Smooth muscle cell (in vitro differentiated cells): ENCODE results near the gene OXSR1. TPM values are rescaled to one million over a fixed set of nuclear protein-coding genes. Genes with fewer than 3 reads are reported as not detected.
"Not testable (repeated sequence)": the region's sequence is repeated elsewhere in the genome, so short reads cannot be mapped to it uniquely, and the experiment has no call there.

Experiments used
- DNase-seq: peaks from one replicate; lab custom pipeline; 2025; ENCODE audit not compliant: unreplicated experiment; lab: John Stamatoyannopoulos, UW
- H2AFZ ChIP-seq: fragments of 200-600 bp; sonication (generic); 2 replicates; pipeline ENCODE4 v1.6.0; 2016; ENCODE audit warnings: antibody characterized with exemption, low read depth, mild to moderate bottlenecking
- H3F3A ChIP-seq: fragments of 200-600 bp; sonication (generic); 2 replicates; pipeline ENCODE4 v1.6.0; 2017; ENCODE audit warnings: antibody characterized with exemption, low read depth
- H3K27ac ChIP-seq: fragments of 200-600 bp; sonication (generic); 2 replicates; pipeline ENCODE4 v1.5.1; 2016; ENCODE audit warnings: low read depth, mild to moderate bottlenecking
- H3K27me3 ChIP-seq: fragments of 200-600 bp; sonication (generic); 2 replicates; pipeline ENCODE4 v1.6.1; 2016; ENCODE audit warnings: low read depth, mild to moderate bottlenecking
- H3K36me3 ChIP-seq: fragments of 200-600 bp; sonication (generic); 2 replicates; pipeline ENCODE4 v1.5.1; 2016; ENCODE audit warnings: low read depth
- H3K4me1 ChIP-seq: fragments of 200-600 bp; sonication (generic); 2 replicates; pipeline ENCODE4 v1.5.1; 2016; ENCODE audit warnings: low read depth
- H3K4me2 ChIP-seq: fragments of 200-600 bp; sonication (generic); 2 replicates; pipeline ENCODE4 v1.6.0; 2016; ENCODE audit warnings: mild to moderate bottlenecking
- H3K4me3 ChIP-seq: fragments of 200-600 bp; sonication (generic); 2 replicates; pipeline ENCODE4 v1.5.1; 2016; ENCODE audit warnings: mild to moderate bottlenecking
- H3K79me2 ChIP-seq: fragments of 200-600 bp; sonication (generic); 2 replicates; pipeline ENCODE4 v1.6.0; 2016; ENCODE audit warnings: low read depth, mild to moderate bottlenecking
- H3K9ac ChIP-seq: fragments of 200-600 bp; sonication (generic); 2 replicates; pipeline ENCODE4 v1.6.0; 2016; ENCODE audit warnings: low read depth
- H3K9me3 ChIP-seq: fragments of 200-600 bp; sonication (generic); replicated peaks from 2 replicates; pipeline ENCODE4 v1.5.1; 2016; ENCODE audit warnings: low read depth
- H4K20me1 ChIP-seq: fragments of 200-600 bp; sonication (generic); 2 replicates; pipeline ENCODE4 v1.6.0; 2016; ENCODE audit warnings: low read depth
- WGBS: methylation state at CpG from one replicate; pipeline ENCODE4 v1.1.7; 2016; ENCODE audit warnings: low lambda C conversion rate; 5-methylcytosine and 5-hydroxymethylcytosine counted together
- polyA plus RNA-seq: library from polyadenylated mRNA; unstranded; fragments of >200 nt; fragmentation: Nextera tagmentation; extraction: Ambion mirVana; gene quantifications from 2 replicates; pipeline ENCODE4 v1.2.1, GENCODE V29; 2016
- total RNA-seq: library from RNA; depleted of rRNA; stranded (reverse); fragments of >200 nt; gene quantifications from 2 replicates; pipeline ENCODE4 v1.2.3, GENCODE V29; 2014
- TF ChIP-seq, protein P1 (sequence below): fragments of 200-600 bp; sonication (generic); IDR thresholded peaks from 2 replicates; pipeline ENCODE4 v1.5.1; 2017; ENCODE audit warnings: borderline replicate concordance, mild to moderate bottlenecking, antibody characterized with exemption; ENCODE audit not compliant: insufficient read depth, poor library complexity, severe bottlenecking

Gene OXSR1
- total and polyA plus RNA-seq, 2 experiments from 2014 or later, result 11.9 to 50.6 TPM

DNA sequence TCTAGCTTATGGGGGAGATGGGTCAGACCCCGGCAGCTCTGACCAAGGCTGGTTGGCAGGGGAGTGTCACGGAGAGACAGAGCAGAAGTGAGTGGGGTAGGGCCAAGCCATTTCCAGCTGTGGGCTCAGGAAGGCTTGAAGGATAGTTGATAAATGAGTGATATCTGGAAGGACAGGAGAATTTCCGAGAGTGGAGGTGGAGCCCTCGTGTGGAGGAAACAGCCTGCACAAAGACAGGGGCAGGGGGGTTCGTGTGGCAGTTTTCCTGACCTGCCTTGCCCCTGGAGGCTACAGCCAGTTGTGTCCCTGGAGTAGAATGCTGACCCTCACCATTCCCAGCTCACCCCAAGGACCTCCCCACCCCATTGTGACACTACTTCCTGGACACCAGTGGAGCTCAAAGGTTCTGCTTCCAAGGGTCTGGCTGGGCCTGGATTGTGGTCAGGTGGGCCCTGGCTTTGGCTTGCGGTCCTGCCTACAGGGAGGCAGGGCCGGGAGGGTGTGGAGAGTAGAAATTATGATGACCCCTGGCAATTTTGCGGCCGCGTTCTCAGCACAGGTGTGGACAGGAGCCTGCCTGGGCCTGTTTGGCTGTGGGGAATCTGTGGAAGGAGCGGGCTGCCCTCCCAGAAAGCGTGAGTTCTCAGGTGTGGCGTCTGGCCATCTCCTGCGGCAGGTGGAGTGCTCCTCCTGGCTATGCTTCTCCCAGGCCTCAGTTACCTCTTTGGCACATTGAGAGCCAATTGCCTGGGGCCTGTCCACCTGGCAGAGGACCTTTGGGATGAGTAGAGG is 116.8 kb downstream of the OXSR1 start, which contains the start of gene SLC22A14:
TSS of gene SLC22A14 (plus strand) at position 400 of the 792 bp plus-strand sequence. CDS start 23,733 bp downstream, outside the sequence.
- Histone ChIP-seq H3K36me3 (no peaks in the 10 kb centered on the region), H3K27ac (no peak within 1 kb of the TSS), H3K4me2 (no peak within 1 kb of the TSS), H3K9me3 (no peaks in the 10 kb centered on the region), H3F3A (no peaks in the 10 kb centered on the region), H4K20me1 (no peaks in the 10 kb centered on the region), H2AFZ (no peak within 1 kb of the TSS), H3K27me3 (no peaks in the 10 kb centered on the region), H3K9ac (no peak within 1 kb of the TSS), H3K4me1 (no peaks in the 10 kb centered on the region), H3K4me3 (no peak within 1 kb of the TSS), H3K79me2 (no peaks in the 10 kb centered on the region)
- no peak for DNase-seq
- WGBS, result 81% methylated on average over 14 of the region's 14 CpGs
- TF ChIP-seq, protein P1, sequence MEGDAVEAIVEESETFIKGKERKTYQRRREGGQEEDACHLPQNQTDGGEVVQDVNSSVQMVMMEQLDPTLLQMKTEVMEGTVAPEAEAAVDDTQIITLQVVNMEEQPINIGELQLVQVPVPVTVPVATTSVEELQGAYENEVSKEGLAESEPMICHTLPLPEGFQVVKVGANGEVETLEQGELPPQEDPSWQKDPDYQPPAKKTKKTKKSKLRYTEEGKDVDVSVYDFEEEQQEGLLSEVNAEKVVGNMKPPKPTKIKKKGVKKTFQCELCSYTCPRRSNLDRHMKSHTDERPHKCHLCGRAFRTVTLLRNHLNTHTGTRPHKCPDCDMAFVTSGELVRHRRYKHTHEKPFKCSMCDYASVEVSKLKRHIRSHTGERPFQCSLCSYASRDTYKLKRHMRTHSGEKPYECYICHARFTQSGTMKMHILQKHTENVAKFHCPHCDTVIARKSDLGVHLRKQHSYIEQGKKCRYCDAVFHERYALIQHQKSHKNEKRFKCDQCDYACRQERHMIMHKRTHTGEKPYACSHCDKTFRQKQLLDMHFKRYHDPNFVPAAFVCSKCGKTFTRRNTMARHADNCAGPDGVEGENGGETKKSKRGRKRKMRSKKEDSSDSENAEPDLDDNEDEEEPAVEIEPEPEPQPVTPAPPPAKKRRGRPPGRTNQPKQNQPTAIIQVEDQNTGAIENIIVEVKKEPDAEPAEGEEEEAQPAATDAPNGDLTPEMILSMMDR, result no peak

DNA sequence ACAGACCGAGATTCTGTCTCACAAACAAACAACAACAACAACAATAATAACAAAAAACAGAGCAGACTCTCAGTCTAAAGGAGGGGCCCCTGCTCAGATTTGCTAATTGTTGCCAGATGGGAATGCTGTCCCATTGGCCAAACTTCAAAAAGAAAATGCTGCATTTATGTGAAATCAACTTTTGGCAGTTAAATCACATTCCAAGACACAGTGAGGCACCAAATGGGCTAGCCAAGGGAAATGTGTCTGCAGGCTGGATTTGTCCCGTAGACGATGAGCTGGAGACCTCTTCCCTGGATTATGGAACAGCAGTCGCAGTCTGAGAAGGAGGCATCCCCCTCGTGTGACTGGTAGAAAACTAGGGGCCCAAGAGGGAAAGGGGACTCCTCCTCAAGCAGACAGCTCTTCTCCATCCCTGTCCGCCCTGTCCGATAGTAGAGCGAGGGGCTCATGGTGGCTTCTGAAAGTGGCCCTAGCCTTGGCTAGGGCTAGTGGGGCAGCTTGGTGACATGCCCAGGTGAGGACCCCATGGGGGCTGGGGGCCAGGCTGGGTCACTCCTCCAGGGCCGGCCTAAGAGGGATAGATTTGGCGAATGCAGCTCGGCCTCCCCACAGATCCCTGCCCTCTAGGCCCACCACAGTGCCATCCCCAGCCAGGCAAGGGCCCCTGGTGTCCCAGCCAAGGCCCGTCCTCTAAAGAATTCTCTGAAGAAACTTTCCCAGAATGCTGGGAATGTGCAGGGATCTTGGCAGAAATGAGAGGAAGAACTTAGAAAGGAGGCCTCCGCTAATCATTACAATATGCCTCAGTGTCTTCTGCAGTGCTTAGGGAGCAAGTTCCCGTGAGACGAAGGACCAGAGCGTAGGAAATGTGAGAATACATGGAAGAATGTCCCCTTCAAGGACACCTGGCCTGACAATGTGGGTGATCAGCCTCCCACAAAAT is 118.7 kb downstream of the OXSR1 start:
- Histone ChIP-seq H3K79me2 (no peaks in the 10 kb centered on the region), H3F3A (no peaks in the 10 kb centered on the region), H2AFZ (no peak overlapping the region), H3K9me3 (no peaks in the 10 kb centered on the region), H3K4me2 (no peak overlapping the region), H3K4me1 (no peaks in the 10 kb centered on the region), H3K36me3 (no peaks in the 10 kb centered on the region), H3K27me3 (no peaks in the 10 kb centered on the region), H3K4me3 (no peak overlapping the region), H4K20me1 (no peaks in the 10 kb centered on the region), H3K27ac (no peak overlapping the region), H3K9ac (no peak overlapping the region)
- TF ChIP-seq, protein P1, result no peak
- DNase-seq, result no peak
- WGBS, result 79% methylated on average over 16 of the region's 16 CpGs

DNA sequence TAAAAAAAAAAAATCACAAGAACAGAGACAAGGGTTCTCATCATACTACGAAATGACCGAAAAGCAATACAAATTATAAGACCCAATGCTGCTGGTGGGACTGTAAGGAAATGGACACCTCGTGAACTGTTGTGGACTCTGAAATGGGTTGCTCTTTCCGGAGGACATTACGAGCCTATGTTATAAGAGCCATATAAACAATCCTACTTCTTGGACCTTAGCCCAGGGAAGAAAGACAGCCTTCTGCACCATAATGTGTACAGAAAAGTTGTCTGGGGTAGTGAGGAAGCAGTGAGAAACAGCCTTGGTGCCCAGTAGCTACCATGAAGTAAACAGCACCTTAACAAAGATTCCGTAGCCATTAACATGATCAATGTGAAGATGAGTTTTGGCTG is 119.4 kb downstream of the OXSR1 start:
- Histone ChIP-seq H3F3A (no peaks in the 10 kb centered on the region), H3K79me2 (no peaks in the 10 kb centered on the region), H2AFZ (no peak overlapping the region), H4K20me1 (no peaks in the 10 kb centered on the region), H3K4me1 (no peaks in the 10 kb centered on the region), H3K4me3 (no peak overlapping the region), H3K36me3 (no peaks in the 10 kb centered on the region), H3K4me2 (no peak overlapping the region), H3K9me3 (no peaks in the 10 kb centered on the region), H3K27ac (no peak overlapping the region), H3K9ac (no peak overlapping the region), H3K27me3 (no peaks in the 10 kb centered on the region)
- WGBS, result 93% methylated on average over 6 of the region's 6 CpGs
- no peak for DNase-seq
- TF ChIP-seq, protein P1, result no peak

DNA sequence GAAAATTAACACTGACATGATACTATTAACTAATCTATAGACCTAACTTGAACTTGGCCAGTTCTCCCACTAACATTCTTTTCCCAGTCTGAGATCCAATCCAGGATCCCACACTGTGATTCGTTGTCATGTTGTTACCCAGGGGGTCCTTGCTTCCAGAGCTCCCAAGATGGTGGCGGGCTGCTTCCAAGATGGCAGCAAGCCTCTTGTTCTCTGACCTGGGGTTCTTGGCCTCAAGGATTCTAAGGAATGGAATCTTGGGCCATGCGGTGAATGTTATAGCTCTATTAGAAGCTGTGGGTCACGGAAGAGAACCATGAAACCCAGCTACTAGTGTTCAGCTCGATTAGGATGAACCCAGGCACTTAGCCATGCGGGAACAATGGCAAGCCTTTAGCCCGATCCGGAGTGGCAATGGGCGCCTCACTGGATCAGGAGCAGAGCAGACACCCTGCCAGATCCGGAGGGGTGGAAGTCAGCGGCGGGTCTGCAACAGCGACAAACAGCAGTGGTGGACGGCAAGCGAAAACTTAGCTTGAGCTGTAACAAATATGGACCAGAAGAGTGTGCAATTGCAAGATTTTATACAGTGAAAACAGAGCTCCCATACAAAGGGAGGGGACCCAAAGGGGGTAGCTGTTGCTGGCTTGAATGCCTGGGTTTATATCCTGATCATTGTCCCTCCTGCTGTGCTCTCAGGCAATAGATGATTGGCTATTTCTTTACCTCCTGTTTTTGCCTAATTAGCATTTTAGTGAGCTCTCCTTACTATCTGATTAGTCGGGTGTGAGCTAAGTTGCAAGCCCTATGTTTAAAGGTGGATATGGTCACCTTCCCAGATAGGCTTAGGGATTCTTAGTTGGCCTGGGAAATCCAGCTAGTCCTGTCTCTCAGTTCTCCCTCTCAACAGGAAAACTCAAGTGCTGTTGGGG is 124.2 kb downstream of the OXSR1 start:
- not testable (repeated sequence) for H3K27me3 ChIP-seq, H3K4me2 ChIP-seq, H3F3A ChIP-seq, H3K9me3 ChIP-seq, H4K20me1 ChIP-seq, H3K36me3 ChIP-seq, H3K9ac ChIP-seq, H2AFZ ChIP-seq, H3K4me1 ChIP-seq, H3K4me3 ChIP-seq, DNase-seq, H3K79me2 ChIP-seq, H3K27ac ChIP-seq
- 95% methylated on average over 16 of the region's 16 CpGs for WGBS

DNA sequence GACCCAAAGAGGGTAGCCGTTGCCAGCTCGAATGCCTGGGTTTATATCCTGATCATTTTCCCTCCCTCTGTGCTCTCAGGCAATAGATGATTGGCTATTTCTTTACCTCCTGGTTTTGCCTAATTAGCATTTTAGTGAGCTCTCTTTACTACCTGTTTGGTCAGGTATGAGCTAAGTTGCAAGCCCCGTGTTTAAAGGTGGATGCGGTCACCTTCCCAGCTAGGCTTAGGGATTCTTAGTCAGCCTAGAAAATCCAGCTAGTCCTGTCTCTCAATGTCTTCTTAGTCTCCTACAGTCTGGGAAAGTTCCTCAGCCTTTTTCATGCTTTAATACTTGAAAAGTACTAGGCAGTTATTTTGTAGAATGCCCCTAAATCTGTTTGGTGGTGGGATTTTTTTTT is 131.7 kb downstream of the OXSR1 start:
- H3K4me2 ChIP-seq, H3K36me3 ChIP-seq, H4K20me1 ChIP-seq, H3K27ac ChIP-seq, H3K4me1 ChIP-seq, H3K79me2 ChIP-seq, H3K9ac ChIP-seq, H3K4me3 ChIP-seq, H3K9me3 ChIP-seq, H2AFZ ChIP-seq, H3F3A ChIP-seq, H3K27me3 ChIP-seq, DNase-seq: not testable (repeated sequence)
- 67% methylated on average over 4 of the region's 4 CpGs for WGBS
